K562 (cell line): Measurements from ENCODE around the gene DPYSL3.
"Not testable (repeated sequence)": the region's sequence is repeated elsewhere in the genome, so short reads cannot be mapped to it uniquely, and the experiment has no call there.

Experiments
- JUNB ChIP-seq: fragments of 450-650 bp; formaldehyde crosslinking; conservative IDR thresholded peaks from 2 replicates; pipeline ENCODE4 v1.4.0; 2020; ENCODE audit warnings: mild to moderate bottlenecking
- NR2C2 ChIP-seq, 2 experiments: fragments of 200-800 bp in 1 of 2; sonication (Bioruptor generic) in 1 of 2; sonication (generic) in 1 of 2; formaldehyde crosslinking in 1 of 2; IDR thresholded peaks; 2 replicates each; pipeline versions ENCODE4 v1.6.1 to v1.8.0; 2016 to 2022; ENCODE audit warnings: mild to moderate bottlenecking in 1 of 2, missing compliant biosample characterization in 1 of 2, missing genetic modification characterization in 1 of 2, missing genetic modification reagents in 1 of 2
- POLR2A ChIP-seq: fragments of 450-650 bp; conservative IDR thresholded peaks from 2 replicates; pipeline ENCODE4 v1.6.1; 2016
- TF ChIP-seq, protein P1 (sequence below), 2 experiments: fragments of 450-650 bp in 1 of 2; sonication (generic) in 1 of 2; formaldehyde crosslinking in 1 of 2; IDR thresholded peaks in 1 of 2; conservative IDR thresholded peaks in 1 of 2; 2 replicates each; pipeline versions ENCODE4 v1.6.1 to v1.8.1; 2016 to 2023; ENCODE audit warnings: mild to moderate bottlenecking in 2 of 2, moderate library complexity in 2 of 2, inconsistent platforms in 1 of 2, missing genetic modification reagents in 1 of 2
- TF ChIP-seq, protein P2 (sequence below), 2 experiments: fragments of 450-650 bp; formaldehyde crosslinking in 1 of 2; IDR thresholded peaks; 2 replicates each; pipeline versions ENCODE4 v1.4.0 to v1.6.1; 2014 to 2020; ENCODE audit warnings: mild to moderate bottlenecking in 2 of 2, borderline replicate concordance in 1 of 2, low read depth in 1 of 2

DNA sequence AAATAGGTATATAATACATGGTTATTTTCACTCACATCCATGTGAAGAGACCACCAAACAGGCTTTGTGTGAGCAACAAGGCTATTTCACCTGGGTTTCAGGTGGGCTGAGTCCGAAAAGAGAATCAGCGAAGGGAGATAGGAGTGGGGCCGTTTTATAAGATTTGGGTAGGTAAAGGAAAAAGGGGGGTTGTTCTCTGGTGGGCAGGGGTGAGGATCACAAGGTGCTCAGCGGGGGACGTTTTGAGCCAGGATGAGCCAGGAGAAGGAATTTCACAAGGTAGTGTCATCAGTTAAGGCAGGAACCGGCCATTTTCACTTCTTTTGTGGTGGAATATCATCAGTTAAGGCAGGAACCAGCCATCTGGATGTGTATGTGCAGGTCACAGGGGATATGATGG, 142.5 kb downstream of the DPYSL3 start:
- TF ChIP-seq POLR2A; NR2C2 (CRISPR knock-in tag; IDR thresholded peaks at IDR 0.05); NR2C2 (tag; IDR thresholded peaks at IDR 0.05); JUNB (CRISPR knock-in tag): not testable (repeated sequence)
- TF ChIP-seq, protein P1, sequence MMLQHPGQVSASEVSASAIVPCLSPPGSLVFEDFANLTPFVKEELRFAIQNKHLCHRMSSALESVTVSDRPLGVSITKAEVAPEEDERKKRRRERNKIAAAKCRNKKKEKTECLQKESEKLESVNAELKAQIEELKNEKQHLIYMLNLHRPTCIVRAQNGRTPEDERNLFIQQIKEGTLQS (IDR thresholded peaks at IDR 0.05) = not testable (repeated sequence)
- TF ChIP-seq, protein P1 (CRISPR knock-in tag; conservative IDR thresholded peaks at IDR 0.05) = not testable (repeated sequence)
- TF ChIP-seq, protein P2, sequence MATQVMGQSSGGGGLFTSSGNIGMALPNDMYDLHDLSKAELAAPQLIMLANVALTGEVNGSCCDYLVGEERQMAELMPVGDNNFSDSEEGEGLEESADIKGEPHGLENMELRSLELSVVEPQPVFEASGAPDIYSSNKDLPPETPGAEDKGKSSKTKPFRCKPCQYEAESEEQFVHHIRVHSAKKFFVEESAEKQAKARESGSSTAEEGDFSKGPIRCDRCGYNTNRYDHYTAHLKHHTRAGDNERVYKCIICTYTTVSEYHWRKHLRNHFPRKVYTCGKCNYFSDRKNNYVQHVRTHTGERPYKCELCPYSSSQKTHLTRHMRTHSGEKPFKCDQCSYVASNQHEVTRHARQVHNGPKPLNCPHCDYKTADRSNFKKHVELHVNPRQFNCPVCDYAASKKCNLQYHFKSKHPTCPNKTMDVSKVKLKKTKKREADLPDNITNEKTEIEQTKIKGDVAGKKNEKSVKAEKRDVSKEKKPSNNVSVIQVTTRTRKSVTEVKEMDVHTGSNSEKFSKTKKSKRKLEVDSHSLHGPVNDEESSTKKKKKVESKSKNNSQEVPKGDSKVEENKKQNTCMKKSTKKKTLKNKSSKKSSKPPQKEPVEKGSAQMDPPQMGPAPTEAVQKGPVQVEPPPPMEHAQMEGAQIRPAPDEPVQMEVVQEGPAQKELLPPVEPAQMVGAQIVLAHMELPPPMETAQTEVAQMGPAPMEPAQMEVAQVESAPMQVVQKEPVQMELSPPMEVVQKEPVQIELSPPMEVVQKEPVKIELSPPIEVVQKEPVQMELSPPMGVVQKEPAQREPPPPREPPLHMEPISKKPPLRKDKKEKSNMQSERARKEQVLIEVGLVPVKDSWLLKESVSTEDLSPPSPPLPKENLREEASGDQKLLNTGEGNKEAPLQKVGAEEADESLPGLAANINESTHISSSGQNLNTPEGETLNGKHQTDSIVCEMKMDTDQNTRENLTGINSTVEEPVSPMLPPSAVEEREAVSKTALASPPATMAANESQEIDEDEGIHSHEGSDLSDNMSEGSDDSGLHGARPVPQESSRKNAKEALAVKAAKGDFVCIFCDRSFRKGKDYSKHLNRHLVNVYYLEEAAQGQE (IDR thresholded peaks at IDR 0.05; ENCODE audit: borderline replicate concordance) = not testable (repeated sequence)
- TF ChIP-seq, protein P2 (CRISPR knock-in tag; IDR thresholded peaks at IDR 0.05; ENCODE audit: low read depth) = not testable (repeated sequence)
